ENCODE measurements around the gene SH3GL2. TPM values are rescaled to one million over a fixed set of nuclear protein-coding genes. Genes with fewer than 3 reads are reported as not detected.

Gene SH3GL2
- polyA plus RNA-seq, 2 donors = 0.04 to 0.11 TPM

DNA sequence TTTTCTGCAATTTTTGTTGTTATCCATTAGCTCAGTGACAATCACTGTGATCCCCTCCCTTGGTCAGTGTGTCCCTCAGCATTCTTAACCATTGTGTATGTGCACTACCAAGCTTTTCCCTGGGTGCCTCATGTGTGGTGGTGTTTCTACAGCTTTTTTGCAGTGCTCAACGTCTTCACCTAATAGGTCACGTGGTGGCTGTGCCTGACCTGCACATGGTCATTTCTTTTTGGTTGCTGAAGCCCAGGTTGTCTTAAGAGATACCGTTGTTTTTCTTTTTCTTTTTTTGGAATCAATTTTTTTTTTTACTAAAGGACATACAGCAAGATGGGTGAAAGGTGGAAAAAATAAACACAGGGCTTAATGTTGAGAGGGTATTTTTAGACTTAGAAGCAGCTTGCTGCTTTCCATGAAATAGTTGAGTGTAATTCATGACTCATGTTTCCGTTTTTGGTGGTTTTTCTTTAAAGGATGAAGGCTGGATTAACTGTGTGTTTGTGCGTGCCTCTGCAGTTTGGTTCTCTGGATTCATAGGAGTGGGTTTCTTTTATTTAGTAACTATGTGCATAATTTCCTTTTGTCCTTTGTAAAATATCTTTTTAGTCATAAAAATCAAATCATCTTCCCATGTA lies 22.2 kb downstream of the SH3GL2 start:
- H3K27ac ChIP-seq (ENCODE audit: low read depth in 2 of 2, low read length in 1 of 2) = no peak overlapping the region
- H3K36me3 ChIP-seq (ENCODE audit: control insufficient read depth in 2 of 2, insufficient read depth in 2 of 2, low read length in 1 of 2) = no peaks in the 10 kb centered on the region
- 45 to 56% methylated on average over 5 of the region's 5 CpGs for WGBS, 2 donors
- no peaks in the 10 kb centered on the region for H3K27me3 ChIP-seq (ENCODE audit: control insufficient read depth in 1 of 2, insufficient read depth in 2 of 2, low read length in 2 of 2)
- H3K4me1 ChIP-seq (ENCODE audit: control insufficient read depth in 2 of 2, insufficient read depth in 2 of 2, low read length in 1 of 2) = no peaks in the 10 kb centered on the region
- no peak overlapping the region for H3K4me3 ChIP-seq (ENCODE audit: low read depth in 1 of 2, low read length in 2 of 2)
- no peaks in the 10 kb centered on the region for H3K9me3 ChIP-seq (ENCODE audit: control insufficient read depth in 2 of 2, insufficient read depth in 1 of 2, low read depth in 1 of 2, low read length in 1 of 2)

DNA sequence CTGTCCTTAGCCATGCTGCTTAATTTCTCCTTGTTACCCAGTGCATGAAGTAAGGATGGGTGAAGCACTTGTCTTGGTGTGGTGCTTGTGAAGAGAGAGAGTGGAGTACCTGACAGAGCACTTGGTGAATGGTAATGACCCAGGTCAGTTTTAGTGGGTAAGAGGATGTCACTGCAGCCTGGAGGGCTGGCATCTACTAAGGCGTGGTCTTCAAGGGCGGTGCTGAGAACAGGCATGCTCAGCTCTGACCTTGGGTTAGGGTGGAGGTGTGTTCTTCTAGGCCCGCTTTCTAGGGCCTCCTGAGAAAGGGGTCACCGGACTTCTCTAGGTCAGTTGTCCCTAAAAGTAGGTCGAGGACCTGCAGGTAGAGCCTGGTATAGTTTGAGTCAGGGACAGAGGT lies 25.7 kb downstream of the SH3GL2 start:
- Histone ChIP-seq H3K4me1 (ENCODE audit: control insufficient read depth in 2 of 2, insufficient read depth in 2 of 2, low read length in 1 of 2) (no peaks in the 10 kb centered on the region), H3K36me3 (ENCODE audit: control insufficient read depth in 2 of 2, insufficient read depth in 2 of 2, low read length in 1 of 2) (no peaks in the 10 kb centered on the region), H3K9me3 (ENCODE audit: control insufficient read depth in 2 of 2, insufficient read depth in 1 of 2, low read depth in 1 of 2, low read length in 1 of 2) (no peaks in the 10 kb centered on the region), H3K27me3 (ENCODE audit: control insufficient read depth in 1 of 2, insufficient read depth in 2 of 2, low read length in 2 of 2) (no peaks in the 10 kb centered on the region), H3K4me3 (ENCODE audit: low read depth in 1 of 2, low read length in 2 of 2) (no peak overlapping the region), H3K27ac (ENCODE audit: low read depth in 2 of 2, low read length in 1 of 2) (no peak overlapping the region)
- WGBS, 2 donors = 89 to 91% methylated on average over 5 of the region's 5 CpGs

DNA sequence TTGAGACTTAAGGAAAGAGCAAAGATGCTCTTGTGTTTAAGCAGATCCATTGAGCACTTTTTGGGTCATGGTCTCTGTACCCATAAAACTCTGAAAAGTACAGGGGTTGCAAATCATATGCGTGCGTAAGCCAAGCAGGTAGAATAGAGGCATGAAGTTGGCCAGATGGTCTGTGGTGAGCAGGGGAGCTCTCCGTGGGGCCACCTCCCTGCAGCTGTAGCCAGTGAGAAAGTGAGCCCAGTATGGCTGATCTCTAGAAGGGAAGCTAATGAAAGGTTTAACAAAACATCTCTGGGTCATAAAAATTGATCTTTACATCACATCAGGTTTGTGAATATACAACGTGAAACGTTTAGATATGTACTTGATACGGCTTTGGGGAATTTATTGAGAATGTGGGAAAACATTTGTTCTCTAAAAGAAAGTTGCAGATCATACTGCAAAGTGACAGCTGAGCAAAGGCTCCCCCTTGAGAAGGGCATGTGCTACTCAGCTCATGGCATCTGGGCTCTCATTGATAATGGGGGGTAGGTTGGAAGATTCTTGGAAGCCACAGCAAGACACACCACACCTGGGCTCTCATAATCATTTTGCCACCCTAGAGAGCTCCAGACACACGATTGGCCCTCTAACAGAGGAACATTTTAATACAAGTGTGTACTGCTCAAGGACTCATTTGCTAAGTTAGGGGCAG lies 30.6 kb downstream of the SH3GL2 start:
- Histone ChIP-seq H3K4me1 (ENCODE audit: control insufficient read depth in 2 of 2, insufficient read depth in 2 of 2, low read length in 1 of 2) (no peaks in the 10 kb centered on the region), H3K27me3 (ENCODE audit: control insufficient read depth in 1 of 2, insufficient read depth in 2 of 2, low read length in 2 of 2) (no peaks in the 10 kb centered on the region), H3K27ac (ENCODE audit: low read depth in 2 of 2, low read length in 1 of 2) (no peak overlapping the region), H3K36me3 (ENCODE audit: control insufficient read depth in 2 of 2, insufficient read depth in 2 of 2, low read length in 1 of 2) (no peaks in the 10 kb centered on the region), H3K9me3 (ENCODE audit: control insufficient read depth in 2 of 2, insufficient read depth in 1 of 2, low read depth in 1 of 2, low read length in 1 of 2) (no peaks in the 10 kb centered on the region), H3K4me3 (ENCODE audit: low read depth in 1 of 2, low read length in 2 of 2) (no peak overlapping the region)
- WGBS, 2 donors = 73 to 76% methylated on average over 7 of the region's 7 CpGs

DNA sequence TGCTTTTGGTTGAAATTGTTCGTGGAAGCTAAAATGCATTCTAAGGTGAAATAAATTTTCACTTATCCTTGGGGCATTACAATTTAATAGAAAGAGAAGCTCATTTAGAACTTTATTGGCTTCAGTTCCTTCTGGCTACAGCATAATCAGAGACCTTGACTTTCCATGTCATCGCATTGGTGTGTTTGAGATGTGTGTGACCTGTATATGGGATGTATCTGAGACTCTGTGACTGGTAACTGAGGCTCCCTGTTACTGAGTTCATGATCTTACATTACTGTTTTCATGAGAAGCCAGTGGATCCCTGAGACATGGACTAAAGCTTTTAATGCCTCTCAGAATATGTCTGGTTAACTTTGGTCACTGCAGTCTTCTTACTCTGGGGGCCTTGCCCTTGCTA lies 32.5 kb downstream of the SH3GL2 start:
- H3K4me3 ChIP-seq (ENCODE audit: low read depth in 1 of 2, low read length in 2 of 2) = no peak overlapping the region
- no peaks in the 10 kb centered on the region for H3K4me1 ChIP-seq (ENCODE audit: control insufficient read depth in 2 of 2, insufficient read depth in 2 of 2, low read length in 1 of 2)
- no peaks in the 10 kb centered on the region for H3K27me3 ChIP-seq (ENCODE audit: control insufficient read depth in 1 of 2, insufficient read depth in 2 of 2, low read length in 2 of 2)
- no peaks in the 10 kb centered on the region for H3K9me3 ChIP-seq (ENCODE audit: control insufficient read depth in 2 of 2, insufficient read depth in 1 of 2, low read depth in 1 of 2, low read length in 1 of 2)
- no peaks in the 10 kb centered on the region for H3K36me3 ChIP-seq (ENCODE audit: control insufficient read depth in 2 of 2, insufficient read depth in 2 of 2, low read length in 1 of 2)
- H3K27ac ChIP-seq (ENCODE audit: low read depth in 2 of 2, low read length in 1 of 2) = no peak overlapping the region
- 95 to 96% methylated on average over 2 of the region's 2 CpGs for WGBS, 2 donors

DNA sequence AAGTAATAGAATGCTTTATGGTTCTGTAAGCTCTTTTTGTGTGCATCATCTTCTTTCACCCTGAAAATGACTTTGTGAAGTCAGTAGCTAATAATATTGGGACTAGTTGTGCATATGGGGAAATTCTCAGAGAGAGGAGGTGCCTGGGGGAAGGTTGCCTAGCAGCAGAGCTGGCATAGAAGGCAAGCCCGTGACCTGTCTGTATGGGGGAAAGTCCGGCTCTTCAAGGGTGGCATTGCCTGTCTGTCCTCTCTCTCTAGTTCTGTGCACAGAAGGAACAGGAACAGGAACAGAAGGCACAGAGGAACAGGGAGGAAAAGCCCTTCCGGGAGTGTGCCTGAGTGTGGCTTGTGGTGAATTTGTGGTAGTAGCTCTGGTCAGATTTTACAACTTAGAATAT lies 33.1 kb downstream of the SH3GL2 start:
- no peak overlapping the region for H3K4me3 ChIP-seq (ENCODE audit: low read depth in 1 of 2, low read length in 2 of 2)
- no peaks in the 10 kb centered on the region for H3K27me3 ChIP-seq (ENCODE audit: control insufficient read depth in 1 of 2, insufficient read depth in 2 of 2, low read length in 2 of 2)
- no peaks in the 10 kb centered on the region for H3K9me3 ChIP-seq (ENCODE audit: control insufficient read depth in 2 of 2, insufficient read depth in 1 of 2, low read depth in 1 of 2, low read length in 1 of 2)
- no peak overlapping the region for H3K27ac ChIP-seq (ENCODE audit: low read depth in 2 of 2, low read length in 1 of 2)
- H3K36me3 ChIP-seq (ENCODE audit: control insufficient read depth in 2 of 2, insufficient read depth in 2 of 2, low read length in 1 of 2) = no peaks in the 10 kb centered on the region
- 24 to 25% methylated on average over 3 of the region's 3 CpGs for WGBS, 2 donors
- no peaks in the 10 kb centered on the region for H3K4me1 ChIP-seq (ENCODE audit: control insufficient read depth in 2 of 2, insufficient read depth in 2 of 2, low read length in 1 of 2)

DNA sequence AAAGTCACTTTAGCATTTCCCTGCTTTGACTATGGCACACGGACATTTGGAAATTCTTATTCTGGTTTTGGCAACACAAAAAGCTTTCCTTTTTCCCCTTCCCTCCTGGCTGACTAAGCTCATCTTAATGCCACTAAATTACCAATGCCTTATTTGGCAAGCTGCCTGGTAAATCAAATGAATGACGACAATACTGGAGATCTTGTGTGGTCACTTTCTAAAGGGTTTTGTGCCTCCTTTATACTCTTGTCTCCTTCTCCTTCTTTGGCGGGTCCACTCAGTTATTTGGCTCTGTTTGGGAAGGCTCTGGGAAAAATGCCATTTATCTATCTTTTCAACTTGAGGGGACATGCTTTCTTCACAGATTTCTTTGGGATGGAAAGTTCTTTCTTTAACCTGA lies 34.9 kb downstream of the SH3GL2 start:
- no peak overlapping the region for H3K4me3 ChIP-seq (ENCODE audit: low read depth in 1 of 2, low read length in 2 of 2)
- H3K4me1 ChIP-seq (ENCODE audit: control insufficient read depth in 2 of 2, insufficient read depth in 2 of 2, low read length in 1 of 2) = no peaks in the 10 kb centered on the region
- H3K27me3 ChIP-seq (ENCODE audit: control insufficient read depth in 1 of 2, insufficient read depth in 2 of 2, low read length in 2 of 2) = no peaks in the 10 kb centered on the region
- 32 to 52% methylated on average over 3 of the region's 3 CpGs for WGBS, 2 donors
- no peaks in the 10 kb centered on the region for H3K9me3 ChIP-seq (ENCODE audit: control insufficient read depth in 2 of 2, insufficient read depth in 1 of 2, low read depth in 1 of 2, low read length in 1 of 2)
- no peaks in the 10 kb centered on the region for H3K36me3 ChIP-seq (ENCODE audit: control insufficient read depth in 2 of 2, insufficient read depth in 2 of 2, low read length in 1 of 2)
- no peak overlapping the region for H3K27ac ChIP-seq (ENCODE audit: low read depth in 2 of 2, low read length in 1 of 2)

DNA sequence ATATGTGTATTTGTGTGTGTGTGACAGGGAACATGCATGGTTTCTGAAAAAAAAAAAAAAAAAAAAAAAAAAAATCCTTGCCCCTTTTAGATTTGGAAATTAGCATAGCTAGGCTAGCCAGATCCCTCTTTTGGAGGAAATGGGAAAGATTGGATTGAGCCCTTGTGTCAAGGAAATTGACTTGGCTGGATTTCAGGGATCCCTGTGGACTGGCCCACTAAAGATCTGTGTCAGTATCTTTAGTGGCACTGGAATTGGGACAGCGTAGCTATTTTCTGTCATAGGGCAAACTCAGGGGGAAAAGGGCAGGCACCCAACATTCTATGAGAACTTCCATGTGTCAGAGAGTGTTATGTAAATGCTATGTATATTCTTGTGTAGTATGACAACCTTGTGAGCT lies 35.4 kb downstream of the SH3GL2 start:
- Histone ChIP-seq H3K4me3 (ENCODE audit: low read depth in 1 of 2, low read length in 2 of 2) (no peak overlapping the region), H3K9me3 (ENCODE audit: control insufficient read depth in 2 of 2, insufficient read depth in 1 of 2, low read depth in 1 of 2, low read length in 1 of 2) (no peaks in the 10 kb centered on the region), H3K36me3 (ENCODE audit: control insufficient read depth in 2 of 2, insufficient read depth in 2 of 2, low read length in 1 of 2) (no peaks in the 10 kb centered on the region), H3K27ac (ENCODE audit: low read depth in 2 of 2, low read length in 1 of 2) (no peak overlapping the region), H3K4me1 (ENCODE audit: control insufficient read depth in 2 of 2, insufficient read depth in 2 of 2, low read length in 1 of 2) (no peaks in the 10 kb centered on the region), H3K27me3 (ENCODE audit: control insufficient read depth in 1 of 2, insufficient read depth in 2 of 2, low read length in 2 of 2) (no peaks in the 10 kb centered on the region)
- 79 to 82% methylated on average over 1 of the region's 1 CpG for WGBS, 2 donors

DNA sequence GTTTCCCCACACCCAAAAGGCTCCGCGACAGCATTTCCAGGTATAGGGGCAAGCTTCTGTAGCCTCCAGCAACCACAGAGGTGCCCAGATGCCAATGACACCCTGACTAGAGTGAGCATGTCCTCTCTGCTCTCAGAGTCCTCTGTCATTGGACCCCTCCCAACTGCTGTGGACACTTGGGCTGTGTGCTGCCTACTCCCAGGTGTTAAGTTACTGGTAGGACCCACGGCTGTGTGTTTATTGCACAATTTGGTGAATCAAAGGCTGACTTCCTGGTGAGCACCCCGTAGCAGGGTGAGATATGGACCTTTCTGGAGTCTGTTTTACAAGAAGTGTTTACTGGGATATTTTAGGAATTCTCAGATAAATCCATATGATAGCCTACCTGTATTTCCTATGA lies 36.0 kb downstream of the SH3GL2 start:
- no peaks in the 10 kb centered on the region for H3K27me3 ChIP-seq (ENCODE audit: control insufficient read depth in 1 of 2, insufficient read depth in 2 of 2, low read length in 2 of 2)
- WGBS, 2 donors = 57% methylated on average over 4 of the region's 4 CpGs
- no peak overlapping the region for H3K4me3 ChIP-seq (ENCODE audit: low read depth in 1 of 2, low read length in 2 of 2)
- H3K27ac ChIP-seq (ENCODE audit: low read depth in 2 of 2, low read length in 1 of 2) = no peak overlapping the region
- no peaks in the 10 kb centered on the region for H3K36me3 ChIP-seq (ENCODE audit: control insufficient read depth in 2 of 2, insufficient read depth in 2 of 2, low read length in 1 of 2)
- H3K4me1 ChIP-seq (ENCODE audit: control insufficient read depth in 2 of 2, insufficient read depth in 2 of 2, low read length in 1 of 2) = no peaks in the 10 kb centered on the region
- no peaks in the 10 kb centered on the region for H3K9me3 ChIP-seq (ENCODE audit: control insufficient read depth in 2 of 2, insufficient read depth in 1 of 2, low read depth in 1 of 2, low read length in 1 of 2)

DNA sequence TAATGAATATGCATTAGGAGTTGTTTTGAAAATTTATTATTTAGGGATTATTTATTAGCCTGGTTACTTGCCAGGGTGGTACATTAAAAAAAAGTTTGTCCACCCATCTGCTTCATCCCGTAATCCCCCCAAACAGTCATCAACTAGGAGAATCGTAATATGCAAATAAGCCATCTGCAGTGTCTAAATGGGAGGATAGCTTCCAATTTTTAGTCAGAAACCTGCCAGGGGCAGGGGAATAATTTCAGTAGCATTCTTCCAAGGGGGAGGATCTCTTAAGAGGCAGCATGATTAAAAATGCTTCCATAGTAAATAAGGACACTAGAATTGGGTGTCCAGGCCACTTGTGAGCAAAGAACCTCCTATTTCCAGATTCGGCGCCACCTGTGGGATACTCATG lies 43.3 kb downstream of the SH3GL2 start:
- Histone ChIP-seq H3K27me3 (ENCODE audit: control insufficient read depth in 1 of 2, insufficient read depth in 2 of 2, low read length in 2 of 2) (no peaks in the 10 kb centered on the region), H3K36me3 (ENCODE audit: control insufficient read depth in 2 of 2, insufficient read depth in 2 of 2, low read length in 1 of 2) (no peaks in the 10 kb centered on the region), H3K4me1 (ENCODE audit: control insufficient read depth in 2 of 2, insufficient read depth in 2 of 2, low read length in 1 of 2) (no peaks in the 10 kb centered on the region), H3K4me3 (ENCODE audit: low read depth in 1 of 2, low read length in 2 of 2) (no peak overlapping the region), H3K27ac (ENCODE audit: low read depth in 2 of 2, low read length in 1 of 2) (no peak overlapping the region), H3K9me3 (ENCODE audit: control insufficient read depth in 2 of 2, insufficient read depth in 1 of 2, low read depth in 1 of 2, low read length in 1 of 2) (no peaks in the 10 kb centered on the region)
- 84 to 87% methylated on average over 4 of the region's 4 CpGs for WGBS, 2 donors

DNA sequence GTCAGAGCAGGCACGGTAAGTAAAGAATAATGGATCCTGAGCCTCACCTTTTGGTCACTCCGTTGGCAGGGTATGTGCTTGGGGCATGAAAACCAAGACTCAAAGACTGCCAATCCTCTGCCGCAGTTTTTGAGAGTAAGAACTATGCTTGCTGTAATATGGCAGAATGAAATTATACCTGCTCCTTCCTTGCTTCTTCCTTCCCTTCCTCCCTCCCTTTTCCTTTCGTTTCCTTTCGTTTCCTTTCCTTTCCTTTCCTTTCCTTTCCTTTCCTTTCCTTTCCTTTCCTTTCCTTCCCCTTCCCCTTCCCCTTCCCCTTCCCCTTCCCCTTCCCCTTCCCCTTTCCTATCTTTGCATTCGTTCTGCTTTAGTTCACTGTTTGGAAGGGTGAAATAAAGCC lies 43.9 kb downstream of the SH3GL2 start:
- WGBS, 2 donors = 78 to 80% methylated on average over 5 to 6 of the region's 6 CpGs
- H3K4me1 ChIP-seq (ENCODE audit: control insufficient read depth in 2 of 2, insufficient read depth in 2 of 2, low read length in 1 of 2) = no peaks in the 10 kb centered on the region
- no peak overlapping the region for H3K27ac ChIP-seq (ENCODE audit: low read depth in 2 of 2, low read length in 1 of 2)
- H3K9me3 ChIP-seq (ENCODE audit: control insufficient read depth in 2 of 2, insufficient read depth in 1 of 2, low read depth in 1 of 2, low read length in 1 of 2) = no peaks in the 10 kb centered on the region
- no peaks in the 10 kb centered on the region for H3K36me3 ChIP-seq (ENCODE audit: control insufficient read depth in 2 of 2, insufficient read depth in 2 of 2, low read length in 1 of 2)
- no peak overlapping the region for H3K4me3 ChIP-seq (ENCODE audit: low read depth in 1 of 2, low read length in 2 of 2)
- H3K27me3 ChIP-seq (ENCODE audit: control insufficient read depth in 1 of 2, insufficient read depth in 2 of 2, low read length in 2 of 2) = no peaks in the 10 kb centered on the region

Data from esophagus (tissue), 2 donors.